Stomach smooth muscle (tissue), 2 donors: Measurements from ENCODE around the gene PAQR5.
"Not testable (repeated sequence)": the region's sequence is repeated elsewhere in the genome, so short reads cannot be mapped to it uniquely, and the experiment has no call there.

Experiments used
- H3K27ac ChIP-seq: one replicate; pipeline ENCODE4 v1.7.0; 2013; ENCODE audit warnings: mild to moderate bottlenecking, low read length, inconsistent platforms
- H3K27me3 ChIP-seq, 2 donors: one replicate each; pipeline ENCODE4 v1.7.0; 2013; ENCODE audit warnings: low read length in 2 of 2; ENCODE audit not compliant: insufficient read depth in 2 of 2, control insufficient read depth in 1 of 2
- H3K36me3 ChIP-seq, 2 donors: one replicate each; pipeline ENCODE4 v1.7.0; 2013; ENCODE audit warnings: low read length in 2 of 2; ENCODE audit not compliant: control insufficient read depth in 2 of 2, insufficient read depth in 2 of 2
- H3K4me1 ChIP-seq: one replicate; pipeline ENCODE4 v1.7.0; 2013; ENCODE audit warnings: low read length; ENCODE audit not compliant: control insufficient read depth, insufficient read depth
- H3K4me3 ChIP-seq, 2 donors: one replicate each; pipeline ENCODE4 v1.7.0; 2013; ENCODE audit warnings: low read length in 2 of 2
- H3K9ac ChIP-seq, 2 donors: one replicate each; pipeline ENCODE4 v1.7.0; 2013; ENCODE audit warnings: low read length in 2 of 2, mild to moderate bottlenecking in 1 of 2
- H3K9me3 ChIP-seq, 2 donors: one replicate each; pipeline ENCODE4 v1.7.0; 2013; ENCODE audit warnings: low read length in 2 of 2; ENCODE audit not compliant: control insufficient read depth in 2 of 2
- donor health status: healthy.
- donor health status: Pancreatic carcinoma.

The PAQR5 gene

GRCh38 chr15:69280783-69281182, 17.9 kb upstream of the PAQR5 start:
- Histone ChIP-seq H3K9ac (no peak overlapping the region), H3K27me3 (peaks cover 0 to 2% of the 10 kb centered on the region in 2 donors), H3K36me3 (no peaks in the 10 kb centered on the region), H3K9me3 (no peaks in the 10 kb centered on the region), H3K4me1 (no peaks in the 10 kb centered on the region), H3K4me3 (no peak overlapping the region), H3K27ac (no peak overlapping the region)

GRCh38 chr15:69282104-69282743, 16.5 kb upstream of the PAQR5 start:
- no peak overlapping the region for H3K4me3 ChIP-seq

GRCh38 chr15:69285834-69286233, 12.9 kb upstream of the PAQR5 start:
- Histone ChIP-seq H3K4me1 (peaks cover 8% of the 10 kb centered on the region), H3K27me3 (no peaks in the 10 kb centered on the region), H3K27ac (no peak overlapping the region), H3K4me3 (no peak overlapping the region), H3K9ac (no peak overlapping the region), H3K36me3 (no peaks in the 10 kb centered on the region), H3K9me3 (no peaks in the 10 kb centered on the region)

More at GRCh38 chr15:69282104-69282743, 16.5 kb upstream of the PAQR5 start:
- no peaks in the 10 kb centered on the region for H3K9me3 ChIP-seq
- H3K27me3 ChIP-seq = peaks cover 0 to 1% of the 10 kb centered on the region in 2 donors
- H3K9ac ChIP-seq = no peak overlapping the region
- H3K4me1 ChIP-seq = no peaks in the 10 kb centered on the region
- H3K36me3 ChIP-seq = no peaks in the 10 kb centered on the region
- H3K27ac ChIP-seq = no peak overlapping the region

GRCh38 chr15:69288011-69288410, 10.7 kb upstream of the PAQR5 start:
- Histone ChIP-seq H3K9me3 (no peaks in the 10 kb centered on the region), H3K27ac (no peak overlapping the region), H3K4me3 (no peak overlapping the region)

GRCh38 chr15:69288531-69289341, 10.0 kb upstream of the PAQR5 start:
- Histone ChIP-seq H3K36me3 (no peaks in the 10 kb centered on the region), H3K27ac (no peak overlapping the region)

More at GRCh38 chr15:69288011-69288410, 10.7 kb upstream of the PAQR5 start:
- H3K9ac ChIP-seq = no peak overlapping the region
- no peaks in the 10 kb centered on the region for H3K36me3 ChIP-seq
- peaks cover 10% of the 10 kb centered on the region for H3K4me1 ChIP-seq
- no peaks in the 10 kb centered on the region for H3K27me3 ChIP-seq

GRCh38 chr15:69289342-69290146, 9.2 kb upstream of the PAQR5 start:
- peaks cover 10% of the 10 kb centered on the region for H3K4me1 ChIP-seq
- no peak overlapping the region for H3K4me3 ChIP-seq
- no peaks in the 10 kb centered on the region for H3K36me3 ChIP-seq
- no peaks in the 10 kb centered on the region for H3K27me3 ChIP-seq
- no peaks in the 10 kb centered on the region for H3K9me3 ChIP-seq
- H3K27ac ChIP-seq = no peak overlapping the region
- H3K9ac ChIP-seq = no peak overlapping the region

More at GRCh38 chr15:69288531-69289341, 10.0 kb upstream of the PAQR5 start:
- Histone ChIP-seq H3K9ac (no peak overlapping the region), H3K9me3 (no peaks in the 10 kb centered on the region), H3K4me1 (peaks cover 10% of the 10 kb centered on the region), H3K27me3 (no peaks in the 10 kb centered on the region), H3K4me3 (no peak overlapping the region)

- H3K36me3 ChIP-seq = no peaks in the 10 kb centered on the region
- peaks cover 10% of the 10 kb centered on the region for H3K4me1 ChIP-seq
- peaks cover 0 to 5% of the 10 kb centered on the region in 2 donors for H3K9me3 ChIP-seq
- H3K9ac ChIP-seq = no peak overlapping the region
- no peaks in the 10 kb centered on the region for H3K27me3 ChIP-seq
- H3K4me3 ChIP-seq = no peak overlapping the region
- peak overlapping the region; percentile 18 for H3K27ac ChIP-seq
Measured at GRCh38 chr15:69290346-69291164, 8.2 kb upstream of the PAQR5 start.

DNA sequence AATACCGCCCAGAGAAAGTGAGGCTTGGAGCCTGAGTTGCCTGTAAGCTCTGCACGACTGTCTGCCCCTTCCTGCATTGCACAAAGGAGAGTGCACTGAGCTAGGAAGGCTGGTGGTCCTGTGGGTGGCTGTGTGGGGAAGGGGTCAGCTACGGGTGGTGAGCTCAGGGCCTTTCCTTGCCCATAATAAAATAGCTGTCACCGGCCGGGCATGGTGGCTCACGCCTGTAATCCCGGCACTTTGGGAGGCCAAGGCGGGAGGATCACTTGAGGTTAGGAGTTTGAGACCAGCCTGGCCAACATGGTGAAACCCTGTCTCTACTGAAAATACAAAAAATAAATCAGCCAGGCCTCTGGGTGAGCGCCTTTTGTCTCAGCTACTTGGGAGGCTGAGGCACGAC, 7.1 kb upstream of the PAQR5 start:
- H3K27me3 ChIP-seq, H3K4me1 ChIP-seq, H3K9me3 ChIP-seq, H3K4me3 ChIP-seq, H3K9ac ChIP-seq, H3K36me3 ChIP-seq, H3K27ac ChIP-seq: not testable (repeated sequence)

DNA sequence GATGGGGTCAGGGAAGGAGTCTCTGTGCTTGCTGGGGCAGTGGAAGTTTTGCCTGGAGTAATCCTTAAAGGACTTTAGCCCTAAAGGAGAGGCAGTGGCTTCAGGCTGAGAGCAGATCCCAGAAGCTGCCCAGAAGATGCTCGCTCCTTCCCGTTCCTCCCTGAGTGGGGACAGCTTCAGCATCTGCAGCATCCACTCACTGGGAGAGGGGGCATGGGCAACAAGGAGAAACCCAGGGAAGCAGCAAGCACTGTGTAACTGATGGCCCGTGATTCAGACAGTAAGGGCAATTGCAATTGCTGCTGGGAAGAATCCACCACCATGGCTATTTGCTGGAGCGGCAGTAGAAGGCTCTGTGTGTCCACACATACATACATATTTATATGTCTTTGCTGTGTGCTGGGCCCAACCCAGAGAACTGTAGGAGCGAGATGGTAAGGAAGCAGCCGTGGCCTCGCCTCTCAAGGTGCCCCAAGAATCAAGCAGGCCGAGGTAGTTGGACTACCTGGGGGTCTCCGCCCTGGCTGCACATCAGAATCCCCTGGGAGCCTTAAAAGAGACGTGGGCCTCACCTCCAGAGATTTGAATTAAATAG, 5.8 kb upstream of the PAQR5 start:
- Histone ChIP-seq H3K27me3 (peaks cover 6 to 7% of the 10 kb centered on the region in 2 donors), H3K4me3 (no peak overlapping the region), H3K9ac (no peak overlapping the region), H3K9me3 (peaks cover 0 to 5% of the 10 kb centered on the region in 2 donors), H3K4me1 (peaks cover 10% of the 10 kb centered on the region), H3K27ac (no peak overlapping the region), H3K36me3 (no peaks in the 10 kb centered on the region)
